HEK293T (cell line): ENCODE results near the gene CCDC8.

ENCODE experiments used
- CTCF ChIA-PET: fragments of 350-600 bp; formaldehyde crosslinking; extraction: SDS; loops from one replicate; lab custom pipeline; 2021; ENCODE audit warnings: antibody characterized with exemption, inconsistent platforms; lab: Yijun Ruan, JAX
- POLR2A ChIA-PET: fragments of 350-600 bp; formaldehyde crosslinking; extraction: SDS; loops from one replicate; lab custom pipeline; 2020; ENCODE audit warnings: antibody characterized with exemption, inconsistent platforms; lab: Yijun Ruan, JAX
- DNase-seq: peaks from one replicate; pipeline ENCODE4 v3.0.0; 2012; ENCODE audit warnings: mixed read lengths; ENCODE audit errors: extremely low spot score
- CTBP1 ChIP-seq: fragments of 450-650 bp; IDR thresholded peaks from 2 replicates; pipeline ENCODE4 v1.6.1; 2016; ENCODE audit warnings: borderline replicate concordance
- ELF4 ChIP-seq: fragments of 450-650 bp; IDR thresholded peaks from 2 replicates; pipeline ENCODE4 v1.6.1; 2017; ENCODE audit warnings: antibody characterized with exemption
- FOXK2 ChIP-seq: fragments of 450-650 bp; IDR thresholded peaks from 2 replicates; pipeline ENCODE4 v1.6.1; 2016; ENCODE audit warnings: mild to moderate bottlenecking
- L3MBTL2 ChIP-seq: fragments of 450-650 bp; conservative IDR thresholded peaks from 2 replicates; pipeline ENCODE4 v1.6.1; 2016; ENCODE audit warnings: mild to moderate bottlenecking
- LEF1 ChIP-seq: fragments of 450-650 bp; IDR thresholded peaks from 2 replicates; pipeline ENCODE4 v1.6.1; 2017; ENCODE audit warnings: mild to moderate bottlenecking, borderline replicate concordance
- NFRKB ChIP-seq: fragments of 450-650 bp; IDR thresholded peaks from 2 replicates; pipeline ENCODE4 v1.6.1; 2016; ENCODE audit warnings: mild to moderate bottlenecking, moderate library complexity
- TF ChIP-seq, protein P1 (sequence below): fragments of 450-650 bp; IDR thresholded peaks from 2 replicates; pipeline ENCODE4 v1.6.1; 2016

Gene CCDC8

DNA sequence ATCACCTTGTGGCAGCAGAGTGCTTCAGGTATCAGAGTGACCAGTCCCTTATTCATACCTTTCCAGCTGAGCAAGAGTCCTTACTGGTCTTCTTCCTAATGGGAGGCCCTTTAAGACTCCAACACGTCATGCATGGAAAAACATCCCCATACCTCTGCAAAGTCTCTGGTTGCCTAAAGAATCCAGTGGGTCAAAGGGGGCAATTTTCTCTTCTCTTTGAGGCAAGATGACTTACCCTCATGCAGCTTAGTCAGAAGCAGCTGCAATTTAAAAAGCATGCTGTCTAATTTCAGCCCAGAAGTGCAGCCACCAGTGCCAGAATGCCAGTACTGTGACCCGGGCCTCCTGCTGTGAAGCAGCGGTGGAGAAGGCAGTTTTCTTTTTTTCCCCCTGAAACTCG, 47.8 kb downstream of the CCDC8 start:
- POLR2A ChIA-PET, result no interaction called here
- CTCF ChIA-PET, result no interaction called here
- no peak for TF ChIP-seq L3MBTL2
- no peak for DNase-seq

DNA sequence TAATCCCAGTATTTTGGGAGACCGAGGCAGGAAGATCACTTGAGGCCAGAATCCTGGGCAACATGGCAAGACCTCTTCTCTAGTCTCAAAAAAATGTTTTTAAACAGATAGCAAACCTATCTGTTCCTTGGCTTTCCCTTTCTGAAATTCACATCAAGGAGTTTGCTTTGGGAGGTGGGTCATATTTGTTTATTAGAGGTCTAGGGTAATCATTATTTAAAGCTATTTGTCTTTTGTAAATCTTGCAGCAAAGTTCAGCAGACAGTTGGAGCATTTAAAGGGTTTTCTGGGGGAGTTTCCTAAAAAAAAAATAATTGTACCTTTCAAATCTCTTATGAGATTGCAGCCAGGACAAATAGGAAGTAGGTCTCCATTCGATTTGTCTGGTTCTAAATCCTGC, 49.0 kb downstream of the CCDC8 start:
- ChIA-PET CTCF (interaction anchor here (1.2 kb wide), 1 partner anchor 16 kb away, joined by 4 read pairs; no protein-coding TSS in a partner anchor), POLR2A (no interaction called here)
- no peak for TF ChIP-seq FOXK2

DNA sequence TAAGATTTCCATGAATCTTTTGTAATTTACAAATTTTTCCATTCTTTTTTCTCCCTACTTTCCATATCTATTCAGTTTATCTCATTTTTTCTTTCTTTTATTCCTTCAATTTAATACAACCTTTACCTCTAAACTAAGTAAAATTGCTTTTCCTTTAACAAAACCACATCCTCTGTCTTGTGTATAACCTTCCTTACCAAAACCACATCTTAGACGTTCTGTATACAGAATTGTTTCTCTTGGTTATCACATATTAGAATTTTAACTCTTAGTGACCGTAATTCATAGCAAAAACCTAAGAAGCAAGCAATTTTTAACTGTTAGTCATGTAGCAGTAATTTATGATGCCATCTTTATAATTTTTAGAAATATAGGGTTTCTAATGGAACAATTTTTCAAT, 51.4 kb downstream of the CCDC8 start:
- no peak for DNase-seq
- ChIA-PET CTCF (interaction anchor here (0.6 to 0.9 kb wide), 2 partner anchors 8 to 10 kb away, joined by 3 to 4 read pairs; no protein-coding TSS in a partner anchor), POLR2A (no interaction called here)
- TF ChIP-seq CTBP1 (no peak), LEF1 (no peak), ELF4 (no peak), NFRKB (no peak)
- TF ChIP-seq, protein P1, sequence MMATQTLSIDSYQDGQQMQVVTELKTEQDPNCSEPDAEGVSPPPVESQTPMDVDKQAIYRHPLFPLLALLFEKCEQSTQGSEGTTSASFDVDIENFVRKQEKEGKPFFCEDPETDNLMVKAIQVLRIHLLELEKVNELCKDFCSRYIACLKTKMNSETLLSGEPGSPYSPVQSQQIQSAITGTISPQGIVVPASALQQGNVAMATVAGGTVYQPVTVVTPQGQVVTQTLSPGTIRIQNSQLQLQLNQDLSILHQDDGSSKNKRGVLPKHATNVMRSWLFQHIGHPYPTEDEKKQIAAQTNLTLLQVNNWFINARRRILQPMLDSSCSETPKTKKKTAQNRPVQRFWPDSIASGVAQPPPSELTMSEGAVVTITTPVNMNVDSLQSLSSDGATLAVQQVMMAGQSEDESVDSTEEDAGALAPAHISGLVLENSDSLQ, result no peak

More for the DNA sequence above, 49.0 kb downstream of the CCDC8 start:
- no peak for DNase-seq
